ENCODE data around the gene SPSB2. TPM values are rescaled to one million over a fixed set of nuclear protein-coding genes. Genes with fewer than 3 reads are reported as not detected.
A peak's percentile ranks its signal among the peaks of the same experiment; 100 is the strongest.

The SPSB2 gene
- total and polyA plus RNA-seq, 9 of the 15 experiments (the other 6 are each of a cell fraction or from before 2014, with no cell fraction given), result 0.10 to 10.6 (median 1.9) TPM

DNA sequence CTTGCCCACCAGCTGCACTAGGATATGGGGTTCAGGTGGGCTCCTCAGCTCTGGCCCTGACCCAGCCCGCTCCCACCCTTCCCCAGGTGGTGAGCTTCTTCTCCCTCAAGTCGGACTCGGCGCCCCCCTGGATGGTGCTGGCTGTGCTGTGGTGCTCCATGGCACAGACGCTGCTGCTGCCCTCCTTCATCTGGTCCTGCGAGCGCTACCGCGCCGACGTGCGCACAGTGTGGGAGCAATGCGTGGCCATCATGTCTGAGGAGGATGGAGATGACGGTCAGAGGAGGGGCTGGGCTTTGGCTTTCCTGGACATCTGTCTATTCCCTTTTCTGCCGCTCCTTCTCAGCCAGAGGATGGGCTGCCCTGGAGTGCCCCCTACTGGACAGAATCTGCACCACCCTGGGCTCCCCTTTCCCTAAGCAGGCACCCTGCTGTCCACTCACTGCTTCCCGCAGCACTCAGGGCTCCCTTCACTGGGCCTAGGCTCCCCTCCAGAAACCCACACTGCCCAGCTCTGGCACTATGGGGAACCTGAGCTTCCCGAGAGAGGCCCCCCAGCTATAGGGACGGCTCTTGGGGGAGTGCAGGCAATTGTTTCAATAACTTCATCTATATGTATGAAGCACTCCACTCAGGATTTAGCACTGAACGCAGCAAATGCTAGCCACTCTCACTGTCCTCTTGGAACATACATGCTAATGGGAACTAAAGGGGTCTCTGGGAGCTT lies 47.5 kb downstream of the SPSB2 start (continued):
- TF ChIP-seq SFPQ (IDR thresholded peaks at IDR 0.05; ENCODE audit: low read depth, low read length) (no peak), ZNF444 (CRISPR knock-in tag; IDR thresholded peaks at IDR 0.05) (no peak), PTRF (tag; IDR thresholded peaks at IDR 0.05) (no peak), ZBTB1 (CRISPR knock-in tag; IDR thresholded peaks at IDR 0.05; ENCODE audit: borderline replicate concordance, low read depth) (no peak), ZBTB26 (CRISPR knock-in tag; IDR thresholded peaks at IDR 0.05) (no peak), ARID2 (IDR thresholded peaks at IDR 0.05) (no peak), YY1 (IDR thresholded peaks at IDR 0.05; ENCODE audit: borderline replicate concordance in 1 of 3, control insufficient read depth in 1 of 3, extremely low read depth in 1 of 3, insufficient read depth in 3 of 3, insufficient read length in 1 of 3, insufficient replicate concordance in 2 of 3, low read depth in 1 of 3, low read length in 2 of 3) (no peak), FOXM1 (IDR thresholded peaks at IDR 0.05; ENCODE audit: low read depth) (no peak), FOXM1 (CRISPR knock-in tag; IDR thresholded peaks at IDR 0.05; ENCODE audit: low read depth) (no peak), ZFPM2 (CRISPR knock-in tag; IDR thresholded peaks at IDR 0.05) (no peak), ZC3H8 (IDR thresholded peaks at IDR 0.05) (no peak), SAP30 (IDR thresholded peaks at IDR 0.05; ENCODE audit: borderline replicate concordance, insufficient read depth, low read depth, low read length, poor library complexity, severe bottlenecking) (no peak), MYBL2 (IDR thresholded peaks at IDR 0.05; ENCODE audit: low read depth) (no peak), MYBL2 (CRISPR knock-in tag; IDR thresholded peaks at IDR 0.05; ENCODE audit: borderline replicate concordance) (no peak), DNMT1 (IDR thresholded peaks at IDR 0.05) (no peak), VEZF1 (CRISPR knock-in tag; IDR thresholded peaks at IDR 0.05) (peak; percentile 41; the same call in 1 of the 2 replicates), TEAD1 (CRISPR knock-in tag; IDR thresholded peaks at IDR 0.05) (peak; percentile 21 to 45; a peak in 1 of 4 replicates), DIDO1 (tag; IDR thresholded peaks at IDR 0.05; ENCODE audit: low read depth) (no peak), SPI1 (IDR thresholded peaks at IDR 0.05; ENCODE audit: borderline replicate concordance, low read depth, low read length) (no peak), ZNF23 (CRISPR knock-in tag; IDR thresholded peaks at IDR 0.05) (no peak), TRIM25 (IDR thresholded peaks at IDR 0.05; ENCODE audit: borderline replicate concordance) (no peak)

All from K562 (cell line).